Urinary bladder (tissue), 4 donors: Measurements from ENCODE around the gene POLH. TPM values are rescaled to one million over a fixed set of nuclear protein-coding genes. Genes with fewer than 3 reads are reported as not detected.
"Not testable (repeated sequence)": the region's sequence is repeated elsewhere in the genome, so short reads cannot be mapped to it uniquely, and the experiment has no call there.

Experiments used
- DNase-seq: peaks from one replicate; pipeline ENCODE4 v3.0.0-alpha.2; 2015; ENCODE audit errors: extremely low spot score
- H3K27ac ChIP-seq: one replicate; pipeline ENCODE4 v1.5.1; 2013; ENCODE audit warnings: low read depth, mild to moderate bottlenecking, moderate library complexity
- H3K36me3 ChIP-seq: one replicate; pipeline ENCODE4 v1.6.1; 2013; ENCODE audit warnings: mild to moderate bottlenecking, moderate library complexity; ENCODE audit not compliant: insufficient read depth
- H3K4me1 ChIP-seq: one replicate; pipeline ENCODE4 v1.6.1; 2013; ENCODE audit warnings: mild to moderate bottlenecking, moderate library complexity; ENCODE audit not compliant: insufficient read depth
- H3K4me3 ChIP-seq: one replicate; pipeline ENCODE4 v1.5.1; 2013; ENCODE audit warnings: low read depth, low read length
- WGBS: extraction: QIAGEN DNeasy Blood & Tissue Kit; methylation state at CpG from one replicate; pipeline ENCODE4 v1.1.7; 2013; 5-methylcytosine and 5-hydroxymethylcytosine counted together
- polyA plus RNA-seq: library from polyadenylated mRNA; stranded (reverse); fragments of 200-250 nt; gene quantifications from one replicate; pipeline ENCODE4 v1.2.3, GENCODE V29; 2013
- total RNA-seq: library from RNA; depleted of rRNA; stranded (reverse); fragments of >200 nt; gene quantifications from one replicate; pipeline ENCODE4 v1.2.3, GENCODE V29; 2014
- donor health status: healthy with polysubstance abuse.
- donor health status: healthy.

POLH gene
- total and polyA plus RNA-seq, 2 donors: 5.7 to 16.8 TPM

GRCh38 chr6:43578748-43579147 is 2.8 kb downstream of the POLH start:
- Histone ChIP-seq H3K4me1 (no peaks in the 10 kb centered on the region), H3K27ac (no peak overlapping the region), H3K36me3 (no peaks in the 10 kb centered on the region), H3K4me3 (no peak overlapping the region)
- no peak for DNase-seq
- 82% methylated on average over 3 of the region's 3 CpGs for WGBS

DNA sequence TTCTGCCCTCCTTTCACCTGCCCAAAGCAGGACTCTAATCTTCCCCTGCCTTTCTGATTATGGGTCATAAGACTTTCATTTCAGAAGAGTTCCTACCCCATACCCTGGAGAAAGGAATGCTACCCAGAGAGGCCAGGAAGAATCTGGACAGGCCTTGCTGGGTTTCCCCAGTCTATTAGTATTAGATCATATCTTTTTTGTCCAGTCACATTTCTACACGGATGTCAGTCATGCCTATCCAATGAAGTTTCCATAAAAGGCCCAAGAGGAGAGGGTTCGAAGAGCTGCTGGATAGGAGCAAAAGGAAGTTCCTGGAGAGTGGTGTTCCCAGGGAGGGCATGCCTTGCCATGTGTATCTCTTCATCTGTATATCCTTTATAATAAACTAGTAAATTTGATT is 3.2 kb downstream of the POLH start:
- H3K36me3 ChIP-seq: no peaks in the 10 kb centered on the region
- no peaks in the 10 kb centered on the region for H3K4me1 ChIP-seq
- no peak overlapping the region for H3K4me3 ChIP-seq
- DNase-seq: no peak
- no peak overlapping the region for H3K27ac ChIP-seq
- 87% methylated on average over 2 of the region's 2 CpGs for WGBS

DNA sequence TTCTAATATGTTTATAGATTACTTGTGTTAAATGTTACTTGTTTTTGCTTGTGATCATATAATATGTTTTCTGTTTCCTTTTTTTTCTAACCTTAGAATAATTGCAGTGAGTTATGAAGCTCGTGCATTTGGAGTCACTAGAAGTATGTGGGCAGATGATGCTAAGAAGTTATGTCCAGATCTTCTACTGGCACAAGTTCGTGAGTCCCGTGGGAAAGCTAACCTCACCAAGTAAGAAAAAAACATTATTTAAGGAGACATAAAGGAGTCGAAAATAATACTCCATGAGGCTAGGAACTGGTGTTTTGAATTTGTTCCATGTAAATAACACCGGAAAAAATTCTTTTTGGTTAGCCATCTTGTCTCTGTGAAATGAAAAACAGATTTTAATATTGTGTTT is 6.9 kb downstream of the POLH start:
- Histone ChIP-seq H3K36me3 (no peaks in the 10 kb centered on the region), H3K27ac (no peak overlapping the region), H3K4me3 (no peak overlapping the region), H3K4me1 (no peaks in the 10 kb centered on the region)
- WGBS: 81% methylated on average over 5 of the region's 5 CpGs
- DNase-seq: no peak

DNA sequence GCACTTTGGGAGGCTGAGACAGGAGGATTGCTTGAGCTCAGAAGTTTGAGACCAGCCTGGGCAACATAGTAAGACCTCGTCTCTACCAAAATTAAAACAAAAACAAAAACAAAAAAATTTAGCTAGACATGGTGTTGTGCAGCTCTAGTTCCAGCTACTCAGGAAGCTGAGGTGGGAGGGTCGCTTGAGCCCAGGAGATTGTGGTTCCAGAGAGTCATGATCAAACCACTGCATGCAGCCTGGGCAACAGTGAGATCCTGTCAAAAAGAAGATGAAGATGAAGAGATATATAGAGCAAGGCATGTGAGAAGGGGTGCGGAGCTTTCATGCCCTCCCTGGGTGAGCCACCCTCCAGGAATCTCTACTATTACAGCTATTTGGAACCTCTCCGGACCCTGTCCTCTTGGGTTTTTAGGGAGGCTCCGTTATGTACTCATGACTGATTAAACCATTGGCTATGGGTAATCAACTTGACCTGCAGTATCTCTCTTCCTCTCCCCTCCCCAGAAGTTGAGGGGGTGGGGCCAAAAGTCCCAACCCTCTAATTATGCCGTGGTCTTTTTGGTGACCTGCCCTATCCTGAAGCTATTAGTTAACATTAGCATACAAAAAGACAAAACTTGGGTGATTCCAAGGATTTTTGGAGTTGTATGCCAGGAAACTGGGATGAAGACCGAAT is 9.0 kb downstream of the POLH start:
- no peak for DNase-seq
- no peaks in the 10 kb centered on the region for H3K36me3 ChIP-seq
- H3K27ac ChIP-seq: no peak overlapping the region
- no peaks in the 10 kb centered on the region for H3K4me1 ChIP-seq
- no peak overlapping the region for H3K4me3 ChIP-seq
- 93% methylated on average over 7 of the region's 7 CpGs for WGBS

GRCh38 chr6:43588194-43588593 is 12.2 kb downstream of the POLH start:
- no peak for DNase-seq
- WGBS: 98% methylated on average over 5 of the region's 5 CpGs
- H3K36me3 ChIP-seq: no peaks in the 10 kb centered on the region
- H3K27ac ChIP-seq: no peak overlapping the region
- H3K4me1 ChIP-seq: no peaks in the 10 kb centered on the region
- H3K4me3 ChIP-seq: no peak overlapping the region

GRCh38 chr6:43589564-43589963 is 13.6 kb downstream of the POLH start:
- DNase-seq, H3K36me3 ChIP-seq, H3K4me1 ChIP-seq, H3K4me3 ChIP-seq, H3K27ac ChIP-seq: not testable (repeated sequence)
- WGBS: 96% methylated on average over 1 of the region's 1 CpG

- 57% methylated on average over 1 of the region's 1 CpG for WGBS
- no peaks in the 10 kb centered on the region for H3K36me3 ChIP-seq
- H3K4me3 ChIP-seq: no peak overlapping the region
Observed at GRCh38 chr6:43593938-43594337, 18.0 kb downstream of the POLH start.

DNA sequence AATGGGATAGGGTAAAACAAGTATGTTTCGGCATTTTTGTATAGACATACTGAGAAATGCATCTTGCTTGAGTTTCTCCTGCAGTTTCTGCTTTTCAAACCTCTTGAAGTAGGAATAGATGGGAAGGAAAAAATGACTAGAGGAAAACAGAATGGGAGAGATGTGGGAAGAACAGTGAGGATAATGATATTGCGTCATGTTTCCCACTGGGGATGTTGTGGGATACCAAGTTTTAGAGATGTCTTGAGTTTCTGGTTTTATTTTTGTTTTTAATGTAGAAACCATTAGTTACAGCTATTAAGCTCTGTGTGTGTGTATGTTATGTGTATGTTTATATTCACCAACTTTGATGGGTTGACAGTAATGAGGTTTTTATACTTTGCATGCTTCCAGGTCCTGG is 24.6 kb downstream of the POLH start:
- no peak overlapping the region for H3K4me3 ChIP-seq
- H3K27ac ChIP-seq: no peak overlapping the region
- H3K36me3 ChIP-seq: peaks cover 3% of the 10 kb centered on the region
- WGBS: 97% methylated on average over 2 of the region's 2 CpGs
- no peaks in the 10 kb centered on the region for H3K4me1 ChIP-seq
- no peak for DNase-seq

More at GRCh38 chr6:43593938-43594337, 18.0 kb downstream of the POLH start:
- DNase-seq: no peak
- no peaks in the 10 kb centered on the region for H3K4me1 ChIP-seq
- no peak overlapping the region for H3K27ac ChIP-seq

- 88% methylated on average over 2 of the region's 2 CpGs for WGBS
- H3K36me3 ChIP-seq: peaks cover 3% of the 10 kb centered on the region
- no peaks in the 10 kb centered on the region for H3K4me1 ChIP-seq
- H3K27ac ChIP-seq: no peak overlapping the region
- no peak overlapping the region for H3K4me3 ChIP-seq
- no peak for DNase-seq
Observed at GRCh38 chr6:43604174-43604573, 28.2 kb downstream of the POLH start.

- no peak overlapping the region for H3K27ac ChIP-seq
- 95% methylated on average over 2 of the region's 2 CpGs for WGBS
- DNase-seq: no peak
Observed at GRCh38 chr6:43606019-43606418, 30.0 kb downstream of the POLH start.

GRCh38 chr6:43608310-43608763 is 32.4 kb downstream of the POLH start:
- peak; percentile 23 for DNase-seq
- Histone ChIP-seq H3K27ac (no peak overlapping the region), H3K4me3 (no peak overlapping the region), H3K4me1 (no peaks in the 10 kb centered on the region), H3K36me3 (no peaks in the 10 kb centered on the region)
- WGBS: 3% methylated on average over 5 of the region's 5 CpGs

More at GRCh38 chr6:43606019-43606418, 30.0 kb downstream of the POLH start:
- no peak overlapping the region for H3K4me3 ChIP-seq
- no peaks in the 10 kb centered on the region for H3K4me1 ChIP-seq
- peaks cover 3% of the 10 kb centered on the region for H3K36me3 ChIP-seq

DNA sequence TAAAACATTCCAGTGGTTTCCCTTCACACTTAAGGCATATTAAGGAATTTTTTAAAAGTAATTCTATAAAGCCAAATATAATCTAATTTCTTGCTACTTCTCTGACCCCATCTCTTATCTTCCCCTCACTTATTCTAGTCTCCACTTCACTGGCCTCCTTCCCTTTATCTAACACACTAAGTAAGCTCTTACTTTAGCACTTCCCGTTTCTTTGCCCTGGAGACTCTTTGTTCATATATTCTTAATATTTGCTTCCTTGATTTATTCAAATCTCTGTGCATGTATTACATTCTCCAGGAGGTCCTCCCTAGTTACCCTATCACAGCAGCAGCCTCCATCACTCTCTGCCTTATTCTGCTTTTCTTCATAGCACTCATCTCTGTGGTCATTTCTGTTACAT is 32.8 kb downstream of the POLH start:
- DNase-seq: no peak
- H3K4me1 ChIP-seq: no peaks in the 10 kb centered on the region
- no peaks in the 10 kb centered on the region for H3K36me3 ChIP-seq
- H3K27ac ChIP-seq: no peak overlapping the region
- WGBS: 63% methylated on average over 1 of the region's 1 CpG
- no peak overlapping the region for H3K4me3 ChIP-seq

GRCh38 chr6:43609402-43609801 is 33.4 kb downstream of the POLH start:
- Histone ChIP-seq H3K27ac (no peak overlapping the region), H3K4me3 (no peak overlapping the region), H3K36me3 (no peaks in the 10 kb centered on the region), H3K4me1 (no peaks in the 10 kb centered on the region)
- WGBS: 97% methylated on average over 1 of the region's 1 CpG
- DNase-seq: no peak

DNA sequence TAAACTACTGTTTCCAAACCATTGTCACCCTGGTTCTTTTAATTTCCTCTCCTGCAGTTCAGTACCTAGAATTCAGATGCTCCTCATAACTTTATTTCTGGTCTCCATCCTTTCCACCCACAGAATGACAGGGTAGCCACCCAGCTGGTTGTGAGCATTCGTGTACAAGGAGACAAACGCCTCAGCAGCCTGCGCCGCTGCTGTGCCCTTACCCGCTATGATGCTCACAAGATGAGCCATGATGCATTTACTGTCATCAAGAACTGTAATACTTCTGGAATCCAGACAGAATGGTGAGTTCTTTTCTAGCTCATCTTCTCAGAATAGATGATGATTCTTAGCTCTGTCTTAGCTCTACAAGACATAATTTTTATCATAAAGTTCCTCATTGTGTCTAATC is 34.4 kb downstream of the POLH start:
- Histone ChIP-seq H3K4me3 (no peak overlapping the region), H3K27ac (no peak overlapping the region), H3K4me1 (no peaks in the 10 kb centered on the region), H3K36me3 (no peaks in the 10 kb centered on the region)
- whole genome bisulfite sequencing: 94% methylated on average over 5 of the region's 5 CpGs
- no peak for DNase-seq
